ENCODE results near the gene RSPH1. TPM values are rescaled to one million over a fixed set of nuclear protein-coding genes. Genes with fewer than 3 reads are reported as not detected.

The RSPH1 gene
- total RNA-seq, 6 experiments from 2014 or later = not detected

- no peaks in the 10 kb centered on the region for H3K4me1 Mint-ChIP-seq (ENCODE audit: low read depth)
- H3K9me3 Mint-ChIP-seq = no peaks in the 10 kb centered on the region
- peaks cover 6% of the 10 kb centered on the region; the same call in 1 of the 2 replicates for H3K27me3 Mint-ChIP-seq (ENCODE audit: insufficient read depth)
- no peak for DNase-seq
- no peak overlapping the region for H3K4me3 Mint-ChIP-seq
- H3K36me3 Mint-ChIP-seq (ENCODE audit: low read depth) = no peaks in the 10 kb centered on the region
- no peak for TF ChIP-seq CTCF (IDR thresholded peaks at IDR 0.05)
- no peak overlapping the region for H3K27ac Mint-ChIP-seq
Observed at GRCh38 chr21:42503711-42504110, 7.7 kb upstream of the RSPH1 start.

DNA sequence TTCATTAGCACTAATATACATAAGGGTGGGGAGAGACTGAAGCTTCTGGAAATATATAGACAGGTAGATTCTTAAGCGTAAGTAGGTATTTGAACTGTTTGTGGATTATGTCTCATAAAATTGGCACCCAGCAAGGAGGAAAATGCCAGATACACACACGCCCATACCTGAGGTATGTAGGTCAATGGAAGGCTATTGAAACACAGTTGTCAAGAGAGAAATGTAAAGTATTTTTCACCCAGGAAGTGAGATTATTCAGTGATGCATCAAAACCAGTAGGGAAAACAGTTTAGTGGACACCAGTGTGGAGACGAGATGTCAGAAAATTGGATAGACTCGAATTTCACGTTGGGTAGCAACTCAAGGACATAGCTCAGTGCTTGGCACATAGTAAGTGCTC, 4.7 kb upstream of the RSPH1 start:
- Mint-ChIP-seq H3K36me3 (ENCODE audit: low read depth) (no peaks in the 10 kb centered on the region), H3K4me3 (no peak overlapping the region), H3K27me3 (ENCODE audit: insufficient read depth) (peaks cover 10% of the 10 kb centered on the region; the same call in 1 of the 2 replicates), H3K4me1 (ENCODE audit: low read depth) (peaks cover 9% of the 10 kb centered on the region), H3K27ac (no peak overlapping the region), H3K9me3 (no peaks in the 10 kb centered on the region; the same call in 1 of the 2 replicates)
- no peak for TF ChIP-seq CTCF (IDR thresholded peaks at IDR 0.05)
- DNase-seq = no peak

GRCh38 chr21:42500225-42500624, 4.2 kb upstream of the RSPH1 start:
- DNase-seq = no peak
- Mint-ChIP-seq H3K27ac (no peak overlapping the region), H3K27me3 (ENCODE audit: insufficient read depth) (peaks cover 12% of the 10 kb centered on the region; the same call in 1 of the 2 replicates), H3K36me3 (ENCODE audit: low read depth) (no peaks in the 10 kb centered on the region), H3K4me1 (ENCODE audit: low read depth) (peaks cover 13% of the 10 kb centered on the region), H3K9me3 (no peaks in the 10 kb centered on the region; the same call in 1 of the 2 replicates), H3K4me3 (no peak overlapping the region)
- no peak for TF ChIP-seq CTCF (IDR thresholded peaks at IDR 0.05)

DNA sequence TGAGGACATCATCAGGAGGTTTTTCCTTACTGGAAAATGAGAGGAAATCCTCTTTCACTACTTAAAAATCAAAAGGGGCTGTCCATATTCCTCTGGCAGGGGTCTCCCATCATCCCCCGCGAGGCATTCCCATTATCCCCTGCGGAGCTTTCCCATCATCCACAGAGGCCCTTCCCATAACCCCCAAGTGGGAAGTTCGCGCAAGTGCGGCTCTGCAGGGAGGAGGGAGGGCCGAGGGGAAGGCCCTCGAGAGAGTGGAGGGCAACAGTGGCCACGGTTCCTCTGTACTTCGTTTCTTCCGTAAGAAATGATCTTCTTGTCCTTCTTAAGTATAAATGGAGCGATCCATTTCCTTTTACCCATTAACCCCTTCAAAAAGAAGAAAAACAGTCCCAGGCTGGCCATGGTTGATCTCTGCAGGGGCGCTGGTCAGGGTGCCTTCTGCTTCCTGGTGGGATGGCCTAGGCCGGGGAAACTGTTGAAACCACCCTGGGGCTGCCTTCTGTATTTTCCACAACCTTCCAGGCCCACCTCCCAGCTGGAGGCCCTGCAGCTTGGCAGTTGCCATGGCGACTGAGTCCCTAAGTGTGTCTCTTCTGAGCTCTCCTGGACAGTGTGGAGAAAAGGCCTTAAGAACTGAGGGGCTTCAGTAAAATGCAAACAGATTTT, 3.6 kb upstream of the RSPH1 start:
- DNase-seq = no peak
- H3K9me3 Mint-ChIP-seq = no peaks in the 10 kb centered on the region; the same call in 1 of the 2 replicates
- no peaks in the 10 kb centered on the region for H3K36me3 Mint-ChIP-seq (ENCODE audit: low read depth)
- peaks cover 13% of the 10 kb centered on the region for H3K4me1 Mint-ChIP-seq (ENCODE audit: low read depth)
- no peak overlapping the region for H3K4me3 Mint-ChIP-seq
- H3K27me3 Mint-ChIP-seq (ENCODE audit: insufficient read depth) = peaks cover 14% of the 10 kb centered on the region
- TF ChIP-seq CTCF (IDR thresholded peaks at IDR 0.05) = no peak
- no peak overlapping the region for H3K27ac Mint-ChIP-seq

GRCh38 chr21:42498012-42498411, 2.0 kb upstream of the RSPH1 start:
- TF ChIP-seq CTCF (IDR thresholded peaks at IDR 0.05) = no peak
- no peaks in the 10 kb centered on the region for H3K36me3 Mint-ChIP-seq (ENCODE audit: low read depth)
- peaks cover 18% of the 10 kb centered on the region for H3K27me3 Mint-ChIP-seq (ENCODE audit: insufficient read depth)
- no peaks in the 10 kb centered on the region; the same call in 1 of the 2 replicates for H3K9me3 Mint-ChIP-seq
- DNase-seq = no peak
- no peak overlapping the region for H3K4me3 Mint-ChIP-seq
- no peak overlapping the region for H3K27ac Mint-ChIP-seq
- H3K4me1 Mint-ChIP-seq (ENCODE audit: low read depth) = peaks cover 13% of the 10 kb centered on the region
